GM21526 (cell line): ENCODE data around the gene TRIM39.
"Not testable (repeated sequence)": the region's sequence is repeated elsewhere in the genome, so short reads cannot be mapped to it uniquely, and the experiment has no call there.

Experiments
- ATAC-seq: cut with Tn5 transposase; IDR thresholded peaks from one replicate; pipeline ENCODE4 v1.9.1; 2021; ENCODE audit warnings: moderate library complexity; ENCODE audit not compliant: unreplicated experiment, low FRiP score

Gene TRIM39

DNA sequence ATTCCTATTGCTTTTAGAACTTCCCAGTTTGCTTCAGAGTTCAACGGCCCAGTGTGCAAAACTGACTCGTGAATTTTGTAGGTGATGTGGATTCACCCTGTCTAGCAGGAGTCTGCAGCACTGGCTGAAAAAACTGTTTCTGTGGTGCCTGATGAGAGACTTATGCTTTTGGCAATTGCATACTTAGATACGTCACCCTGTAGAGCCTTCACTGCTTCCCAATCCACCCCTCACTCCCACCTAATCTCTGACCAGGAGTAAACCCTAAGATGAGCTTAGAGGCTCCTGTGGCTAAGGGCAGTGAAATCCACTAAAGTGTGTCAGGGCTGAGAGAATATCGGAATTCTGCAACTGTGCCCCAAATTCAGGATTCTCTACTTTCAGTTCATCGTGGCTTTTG lies 32.5 kb downstream of the TRIM39 start:
- no peak for ATAC-seq

DNA sequence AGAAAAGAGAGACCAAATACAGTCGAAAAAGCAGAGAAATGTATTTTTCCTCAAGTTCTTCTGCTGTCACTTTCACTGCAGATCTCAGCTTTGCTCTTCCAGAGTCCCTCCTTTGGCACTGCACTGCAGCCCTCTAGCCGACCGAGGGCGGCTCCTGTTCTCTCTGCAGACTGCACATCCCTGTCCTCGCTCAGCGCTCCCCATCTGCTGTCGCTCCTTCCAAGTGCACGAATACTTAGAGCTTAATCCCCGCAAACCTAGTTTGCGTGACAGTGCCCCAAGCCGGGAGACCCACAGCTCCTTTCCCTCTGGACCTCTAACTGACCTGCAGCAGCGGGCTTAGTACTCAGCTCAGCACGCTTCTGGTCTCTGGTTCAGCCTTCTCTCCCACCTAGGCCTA lies 33.4 kb downstream of the TRIM39 start:
- ATAC-seq, result no peak

GRCh38 chr6:30361661-30362060 lies 34.9 kb downstream of the TRIM39 start:
- ATAC-seq, result no peak

DNA sequence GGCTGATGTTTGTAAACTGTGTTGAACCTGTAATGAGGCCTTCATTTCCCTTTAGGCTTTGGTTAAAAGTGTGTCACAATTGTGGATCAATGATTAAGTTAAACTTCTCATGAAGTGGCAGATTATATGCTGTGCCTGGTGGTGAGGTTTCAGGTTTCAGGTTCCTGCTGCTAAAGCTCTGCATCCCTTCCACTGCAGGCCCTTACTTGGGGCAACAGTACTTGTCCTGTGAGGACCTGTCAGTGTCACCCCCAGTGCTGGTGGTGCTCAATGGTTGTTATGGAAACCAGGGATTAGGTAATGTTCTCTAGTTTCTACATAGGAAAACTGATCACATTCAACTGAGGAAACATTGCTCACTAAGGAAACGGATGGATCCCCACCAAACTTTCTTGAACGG lies 36.7 kb downstream of the TRIM39 start:
- no peak for ATAC-seq

- no peak for ATAC-seq
Measured at GRCh38 chr6:30364591-30364990, 37.9 kb downstream of the TRIM39 start.

- ATAC-seq, result not testable (repeated sequence)
Measured at GRCh38 chr6:30369280-30369679, 42.6 kb downstream of the TRIM39 start.

GRCh38 chr6:30378290-30378937 lies 51.7 kb downstream of the TRIM39 start:
- no peak for ATAC-seq

- no peak for ATAC-seq
Measured at GRCh38 chr6:30380464-30380863, 53.7 kb downstream of the TRIM39 start.

DNA sequence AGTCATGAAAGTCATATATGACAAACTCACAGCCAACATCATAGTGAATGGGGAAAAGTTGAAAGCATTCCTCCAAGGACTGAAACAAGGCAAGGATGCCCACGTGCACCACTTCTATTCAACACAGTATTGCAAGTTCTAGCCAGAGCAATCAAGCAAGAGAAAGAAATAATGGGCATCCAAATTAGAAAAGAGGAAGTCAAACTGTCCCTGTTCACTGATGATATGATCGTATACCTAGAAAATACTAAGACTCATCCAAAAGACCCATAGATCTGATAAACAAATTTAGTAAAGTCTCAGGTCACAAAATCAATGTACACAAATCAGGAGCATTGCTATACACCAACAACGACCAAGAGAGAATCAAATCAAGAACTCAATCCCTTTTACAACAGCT lies 59.4 kb downstream of the TRIM39 start:
- no peak for ATAC-seq

GRCh38 chr6:30391240-30391639 lies 64.5 kb downstream of the TRIM39 start:
- ATAC-seq, result no peak
